Posterior vena cava (tissue), 2 donors: ENCODE measurements around the gene FGF14. TPM values are rescaled to one million over a fixed set of nuclear protein-coding genes. Genes with fewer than 3 reads are reported as not detected.
A peak's percentile ranks its signal among the peaks of the same experiment; 100 is the strongest.

ENCODE experiments used
- DNase-seq: peaks from one replicate; pipeline ENCODE4 v3.0.0-alpha.2; 2020; ENCODE audit warnings: low spot score
- intact Hi-C, 2 donors: fragments of 100-400 bp; cut with DNase I; formaldehyde crosslinking; loops; one replicate each; pipeline versions ENCODE4 v1.14.1 to v1.14.2; 2022 to 2023
- total RNA-seq, 2 donors: library from RNA; stranded (reverse); fragmentation: NEBNext Ultra II Directional; extraction: Animal tissue kit (Norgen Biotek cat#: 25700); gene quantifications; one replicate each; pipeline ENCODE4 v1.2.1, GENCODE V29; 2021
- donor health status: DM: yes; HTN: yes; CAD: no.
- donor health status: DM: yes; HTN: yes; CAD: no.

The FGF14 gene
- total RNA-seq, 2 donors from 2014 or later, result 4.6 to 6.6 TPM

DNA sequence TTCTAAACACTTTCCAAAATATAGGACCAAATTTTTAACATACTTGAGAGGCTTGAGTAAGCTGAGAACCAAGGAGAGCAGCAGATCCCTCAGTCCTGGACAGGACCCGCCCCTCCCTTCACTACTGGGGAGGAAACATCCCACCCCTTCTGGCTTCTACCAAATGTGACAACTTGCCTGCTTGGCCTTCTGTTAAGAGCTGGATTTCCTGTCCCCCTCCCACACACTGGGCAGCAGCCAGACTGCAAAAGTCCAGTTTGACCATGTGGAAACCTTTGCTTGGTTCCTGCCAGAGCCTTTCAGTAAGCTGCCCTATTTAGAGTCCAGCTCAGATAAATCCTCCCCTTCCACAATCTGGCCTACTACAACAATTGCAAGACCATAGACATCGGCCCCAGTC lies 84.3 kb downstream of the FGF14 start:
- intact Hi-C loops, result no loop called here
- peak; percentile 96 for DNase-seq

DNA sequence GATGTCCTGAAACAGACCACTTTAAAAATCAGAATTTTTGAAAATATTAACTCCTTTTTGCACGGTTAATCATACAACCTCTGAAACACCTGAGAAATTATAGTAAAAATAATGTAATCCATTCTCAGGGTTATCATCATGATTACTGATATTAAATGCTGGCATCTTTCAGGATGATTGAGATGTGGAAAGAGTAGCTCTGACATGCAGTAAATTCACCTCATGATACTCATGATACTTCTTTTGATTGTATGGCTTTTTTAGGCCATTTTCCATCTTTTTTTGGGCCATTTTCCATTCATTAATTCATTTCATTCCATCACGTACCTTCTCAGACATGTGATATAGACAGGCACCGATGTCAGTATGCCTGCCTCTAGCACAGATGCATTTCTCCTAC lies 85.1 kb downstream of the FGF14 start:
- intact Hi-C loops, result no loop called here
- no peak for DNase-seq

DNA sequence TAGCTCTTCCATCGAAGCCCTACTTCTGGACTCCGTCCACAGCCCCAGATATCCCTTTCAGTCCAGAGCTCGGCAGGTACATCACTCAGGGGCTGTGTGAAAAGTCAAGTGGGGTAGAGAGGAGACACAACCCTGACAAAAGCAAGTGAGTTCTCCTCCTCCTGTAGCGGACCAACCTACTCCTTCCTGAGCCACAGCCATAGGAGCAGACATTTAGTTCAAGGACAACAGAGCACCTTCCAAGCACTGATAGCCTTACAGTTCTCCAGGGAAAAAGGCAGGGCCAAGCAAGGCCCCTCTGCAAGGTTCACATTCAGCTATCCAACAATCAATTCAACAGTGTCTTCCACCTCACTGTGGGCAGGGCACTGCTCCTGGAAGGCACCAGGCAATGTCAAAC lies 89.0 kb downstream of the FGF14 start:
- intact Hi-C loops, result no loop called here
- no peak for DNase-seq

DNA sequence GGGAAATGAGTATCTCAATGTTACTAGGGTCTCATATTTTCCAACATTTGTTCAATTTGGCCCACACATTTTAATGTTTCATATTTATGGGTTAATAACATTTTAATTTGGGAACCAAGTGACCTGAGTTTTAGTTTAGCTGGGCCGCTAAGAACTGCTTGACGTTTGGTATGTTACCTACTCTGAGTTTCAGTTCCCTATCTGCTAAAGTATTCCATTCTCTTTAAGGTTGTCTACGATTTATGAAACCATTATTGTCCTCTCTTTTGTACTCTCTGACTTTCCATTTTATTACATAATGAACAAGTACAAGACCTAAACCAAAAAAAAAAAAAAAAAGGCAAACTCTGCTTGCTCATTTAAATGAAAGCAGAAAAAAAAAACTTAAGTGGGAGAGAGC lies 89.9 kb downstream of the FGF14 start:
- DNase-seq, result no peak
- intact Hi-C loops, result no loop called here

DNA sequence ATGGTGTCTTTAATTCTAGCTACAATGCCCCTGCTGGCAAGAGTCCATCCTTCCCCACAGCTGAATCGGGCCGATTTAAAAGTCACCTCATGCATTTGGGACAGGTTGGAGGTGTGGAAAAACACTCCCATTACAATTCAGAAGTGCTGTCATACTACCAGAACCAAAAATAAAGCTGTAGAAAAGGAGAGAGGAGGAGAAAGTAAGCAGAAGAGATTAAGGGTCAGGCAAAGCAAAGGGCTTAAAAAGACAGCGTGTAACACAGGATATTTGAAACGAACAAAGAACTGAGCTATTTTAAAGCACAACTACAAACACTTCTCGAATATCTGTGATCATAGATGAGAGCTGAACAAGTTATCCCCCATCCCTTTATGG lies 90.4 kb downstream of the FGF14 start:
- intact Hi-C loops, result no loop called here
- DNase-seq, result no peak

DNA sequence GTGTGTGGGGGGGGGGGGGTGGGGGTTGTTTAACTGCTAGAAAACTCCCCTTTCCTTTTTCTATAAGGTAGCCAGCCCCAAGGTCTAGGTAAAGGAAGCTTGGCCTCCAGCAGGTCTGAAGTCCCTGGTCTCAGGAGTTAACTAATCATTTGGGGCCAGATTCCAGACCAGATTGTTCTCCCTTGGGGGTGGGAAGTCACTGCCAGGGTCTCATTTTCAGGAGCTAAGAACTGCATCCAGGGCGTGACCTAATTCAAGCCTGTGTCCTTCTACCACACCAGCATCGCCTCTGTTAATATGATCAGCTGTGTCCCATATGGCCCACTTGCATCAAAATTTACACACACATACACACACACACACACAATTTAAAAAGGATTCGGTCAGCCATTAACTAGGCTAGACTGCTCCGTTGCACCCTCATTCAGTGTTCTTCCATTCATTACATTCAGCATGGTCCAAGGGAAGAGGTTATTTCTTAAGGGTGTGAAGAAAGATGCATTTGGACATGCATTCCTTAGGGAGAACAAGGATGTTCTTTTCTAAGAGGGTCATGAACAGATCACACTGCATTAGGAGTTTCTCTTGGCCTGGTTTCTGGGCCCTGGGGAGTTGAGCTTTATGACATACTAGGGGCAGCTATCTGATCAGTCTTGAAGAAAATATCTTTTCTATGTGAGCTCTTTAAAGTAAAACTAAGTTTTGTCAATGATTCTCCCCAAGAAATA lies 91.0 kb downstream of the FGF14 start:
- intact Hi-C loops, result no loop called here
- peak; percentile 78 for DNase-seq

DNA sequence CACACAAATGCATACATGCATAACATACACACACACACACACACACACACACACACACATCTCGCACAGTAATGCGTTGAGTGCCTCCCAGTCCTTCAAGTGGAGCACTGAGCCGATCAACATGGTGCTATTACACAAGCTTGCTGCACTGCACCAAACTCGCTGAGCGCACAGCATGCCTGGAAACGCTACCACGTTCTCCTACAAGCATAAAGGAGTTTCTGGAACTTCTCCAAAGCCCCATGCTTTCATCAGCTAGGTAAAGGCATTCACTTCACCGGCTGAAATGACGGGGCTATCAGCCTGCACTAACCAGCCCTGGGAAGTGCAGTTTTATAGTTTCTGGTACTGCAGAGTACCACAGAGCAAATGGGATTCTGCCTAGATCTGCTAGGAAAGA lies 92.7 kb downstream of the FGF14 start:
- no peak for DNase-seq
- intact Hi-C loops, result no loop called here

DNA sequence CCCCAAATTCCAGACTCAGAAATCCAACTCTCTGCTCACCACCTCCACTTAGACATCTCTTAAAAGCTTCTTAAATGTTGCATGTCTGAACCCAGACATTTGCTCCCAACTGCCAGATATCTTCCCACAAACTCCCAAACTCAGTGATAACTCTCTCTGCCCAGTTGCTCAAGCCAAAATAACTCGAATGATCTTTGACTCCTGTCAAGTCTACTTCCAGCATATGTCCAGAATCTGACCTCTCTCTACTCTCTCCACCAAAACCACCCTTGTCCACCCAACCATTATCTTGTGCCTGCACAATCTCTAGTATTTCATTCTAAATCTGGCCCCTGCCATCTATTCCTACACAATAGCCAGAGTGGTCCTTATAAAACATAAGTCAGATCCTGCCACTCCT lies 99.3 kb downstream of the FGF14 start:
- intact Hi-C loops, result no loop called here

DNA sequence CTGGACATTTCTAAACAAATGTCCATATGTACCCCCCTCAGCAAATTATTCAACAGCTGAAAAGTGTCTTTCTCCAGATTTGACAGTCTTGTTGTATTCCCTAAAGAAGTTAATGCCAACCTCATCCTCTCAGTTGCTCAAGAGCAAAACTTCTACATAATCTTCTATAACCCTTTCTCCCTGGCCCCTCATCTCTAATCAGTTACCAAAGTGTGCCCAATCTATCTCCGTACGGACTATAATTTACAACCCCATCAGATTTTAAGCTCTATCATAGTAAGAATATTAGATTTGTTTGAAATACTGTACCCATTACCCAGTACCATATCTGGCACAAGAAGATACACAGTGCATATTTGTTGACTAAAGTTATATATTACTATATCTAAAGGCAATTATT lies 101.5 kb downstream of the FGF14 start:
- intact Hi-C loops, result no loop called here
- DNase-seq, result no peak

More for the DNA sequence above, 99.3 kb downstream of the FGF14 start:
- no peak for DNase-seq

DNA sequence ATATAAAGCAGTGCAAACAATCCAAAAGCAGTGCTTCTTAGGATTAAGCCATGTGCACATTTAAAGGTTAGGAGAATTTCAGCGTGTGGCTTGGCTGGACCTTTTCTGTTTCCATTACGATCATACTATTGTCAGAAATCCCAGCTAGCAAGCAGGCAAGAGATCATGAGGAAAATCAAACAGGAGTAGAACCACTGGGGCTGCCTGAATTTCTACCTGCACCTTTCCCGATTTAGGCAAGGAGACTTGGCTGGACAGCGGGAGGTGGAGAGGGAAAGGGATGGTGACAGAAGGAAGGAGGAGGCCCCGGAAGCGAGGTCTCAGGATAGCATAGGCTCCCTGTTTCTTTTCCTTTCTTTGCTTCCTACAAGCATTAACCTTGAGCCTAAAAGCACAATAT lies 102.5 kb downstream of the FGF14 start:
- no peak for DNase-seq
- intact Hi-C loops, result no loop called here

DNA sequence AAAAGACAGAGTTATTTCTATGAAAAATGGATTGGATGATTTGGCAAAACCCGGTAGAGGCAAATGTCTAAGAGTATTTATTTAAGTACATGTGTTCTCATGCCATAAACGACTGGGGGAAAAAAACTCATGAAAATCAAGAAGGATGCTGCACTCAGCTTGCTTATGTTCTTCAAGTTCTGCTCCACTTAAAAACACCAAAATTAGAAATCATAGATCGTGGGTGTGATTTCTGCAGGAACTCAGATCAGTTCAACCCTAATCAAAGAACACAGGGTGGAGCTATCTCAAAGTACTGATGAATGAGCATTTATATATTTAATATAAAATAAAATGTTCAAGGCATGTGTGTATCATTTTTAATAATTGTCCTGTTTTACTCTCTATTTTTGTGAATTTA lies 103.8 kb downstream of the FGF14 start:
- DNase-seq, result no peak
- intact Hi-C loops, result no loop called here

DNA sequence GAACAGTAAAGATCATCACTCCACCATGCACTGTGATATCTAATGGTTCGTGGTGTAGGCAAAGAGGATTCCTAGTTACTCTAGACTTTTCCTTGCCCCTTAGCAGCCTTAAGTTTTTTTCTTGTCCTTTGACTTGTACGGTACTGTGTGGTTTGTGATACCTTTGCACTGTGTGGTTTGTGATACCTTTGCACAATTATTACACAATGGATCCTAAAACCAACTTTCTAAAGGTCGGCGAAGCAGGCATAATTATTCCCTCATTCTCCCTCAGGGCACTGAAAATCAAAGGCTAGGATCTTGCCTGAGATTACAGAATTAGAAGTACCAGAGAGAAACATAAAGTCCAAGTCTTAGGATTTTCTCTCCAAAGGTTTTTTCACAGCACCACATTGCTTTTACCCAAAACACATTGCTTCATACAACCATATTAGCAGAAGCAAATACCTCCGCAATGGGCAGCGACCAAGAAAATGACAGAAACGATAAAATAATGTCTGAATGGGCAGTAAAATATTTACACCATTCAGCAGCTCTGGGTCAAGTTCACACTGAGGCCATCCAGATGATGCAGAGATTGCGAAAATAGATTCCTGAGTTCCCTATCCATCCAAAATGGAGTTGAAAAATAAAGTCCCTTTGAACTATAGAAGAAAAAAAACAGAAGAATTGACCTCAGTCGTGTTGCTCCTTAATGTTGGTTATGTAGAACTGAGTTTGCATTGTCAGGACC lies 106.4 kb downstream of the FGF14 start:
- intact Hi-C loops, result no loop called here
- DNase-seq, result no peak

DNA sequence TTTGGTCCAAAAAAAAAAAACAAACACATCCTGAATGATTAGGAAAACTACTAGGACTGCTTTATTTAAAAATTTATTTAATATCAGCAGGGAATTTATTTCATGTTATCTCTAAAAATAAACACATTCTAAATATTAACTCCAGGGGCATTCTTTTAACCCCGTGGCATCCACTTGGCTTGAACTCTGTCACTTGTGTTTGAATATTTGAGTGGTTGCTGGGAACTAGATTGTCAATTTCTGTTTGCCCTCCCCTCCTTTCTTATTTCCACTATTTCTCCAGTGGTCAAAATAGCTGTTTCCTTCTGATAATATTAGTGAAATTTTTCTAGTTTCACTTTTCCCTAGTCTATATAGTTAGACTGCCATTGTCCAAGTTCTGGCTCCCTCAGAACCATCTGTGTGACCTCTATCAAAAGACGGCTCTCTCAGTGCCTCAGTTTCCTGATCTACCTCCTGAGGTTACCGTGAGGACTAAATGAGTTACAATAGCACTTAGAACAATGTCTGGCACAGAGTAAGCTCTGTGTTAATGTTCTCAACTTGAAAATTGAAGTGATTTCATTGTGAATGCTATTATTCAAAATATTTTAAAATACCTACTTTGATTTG lies 107.3 kb downstream of the FGF14 start:
- intact Hi-C loops, result no loop called here
- no peak for DNase-seq

DNA sequence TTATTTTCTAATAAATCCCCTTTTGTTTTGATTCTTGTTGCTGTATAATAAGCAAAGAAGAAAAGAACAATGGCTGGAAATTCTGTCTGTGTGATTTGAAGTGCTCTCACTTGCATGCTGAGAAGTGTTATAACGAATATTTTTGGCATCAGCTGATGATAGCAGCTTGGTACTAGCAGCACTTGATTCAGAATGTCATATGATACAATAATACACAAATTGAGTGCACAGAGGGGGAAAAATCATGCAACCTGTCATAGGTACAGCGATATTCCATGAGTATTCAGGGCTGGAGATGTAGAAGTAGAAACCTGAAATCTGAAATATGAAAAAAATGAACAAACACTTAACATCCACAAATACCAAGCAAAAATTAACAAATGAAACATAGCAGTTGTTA lies 108.1 kb downstream of the FGF14 start:
- DNase-seq, result no peak
- intact Hi-C loops, result no loop called here

DNA sequence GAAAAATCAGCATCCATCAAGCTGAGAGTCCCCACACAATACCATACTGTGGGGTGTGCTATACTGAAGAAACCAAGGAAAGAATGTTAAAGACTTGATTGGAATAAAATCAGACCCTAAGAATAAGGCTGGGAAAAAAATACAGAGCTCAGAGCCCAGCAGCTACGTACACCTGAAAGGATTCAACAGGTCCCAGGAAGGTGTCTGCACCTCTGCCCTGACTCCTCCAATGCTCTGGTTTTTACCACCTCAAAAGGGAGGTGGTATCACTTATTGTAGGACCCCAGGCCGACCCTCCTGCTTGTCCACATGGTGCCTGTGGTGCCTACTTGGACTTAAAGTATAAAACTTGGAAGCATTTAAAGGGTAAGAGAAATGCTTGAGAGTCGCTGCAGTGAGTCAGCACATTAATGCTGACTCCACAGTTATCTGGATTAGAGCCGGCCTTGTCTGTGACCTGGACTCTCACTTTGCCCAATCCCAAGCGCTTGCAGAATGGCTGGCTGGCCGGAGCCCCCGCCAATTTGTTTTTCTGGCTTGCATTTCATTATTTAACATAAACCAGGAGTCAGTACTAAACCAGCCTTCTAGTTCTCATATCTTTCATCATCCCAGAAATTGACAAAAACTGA lies 110.1 kb downstream of the FGF14 start:
- DNase-seq, result no peak
- intact Hi-C loops, result no loop called here

DNA sequence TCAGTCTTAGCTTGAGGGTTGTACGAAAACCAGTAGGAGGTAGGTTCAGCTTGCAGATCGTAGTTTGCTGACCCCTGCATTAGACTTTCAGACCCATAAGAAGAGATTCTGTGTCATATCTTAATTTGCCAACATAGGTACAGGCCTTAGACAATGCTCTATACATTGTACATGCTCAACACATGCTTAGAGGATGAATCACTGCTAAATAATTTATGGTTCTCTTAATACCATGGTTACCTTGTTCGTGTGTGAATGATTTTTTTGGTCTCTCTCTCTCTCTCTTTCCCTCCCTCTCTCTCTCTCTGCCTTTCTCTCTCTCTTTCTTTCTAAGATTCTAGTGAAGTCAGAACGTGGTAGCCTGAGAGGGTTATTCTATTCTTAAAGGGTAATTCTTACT lies 112.2 kb downstream of the FGF14 start:
- intact Hi-C loops, result loop anchor here in 1 of 2 donors (5.0 kb wide), 1 partner anchor 1162 kb away; no protein-coding TSS in a partner anchor

DNA sequence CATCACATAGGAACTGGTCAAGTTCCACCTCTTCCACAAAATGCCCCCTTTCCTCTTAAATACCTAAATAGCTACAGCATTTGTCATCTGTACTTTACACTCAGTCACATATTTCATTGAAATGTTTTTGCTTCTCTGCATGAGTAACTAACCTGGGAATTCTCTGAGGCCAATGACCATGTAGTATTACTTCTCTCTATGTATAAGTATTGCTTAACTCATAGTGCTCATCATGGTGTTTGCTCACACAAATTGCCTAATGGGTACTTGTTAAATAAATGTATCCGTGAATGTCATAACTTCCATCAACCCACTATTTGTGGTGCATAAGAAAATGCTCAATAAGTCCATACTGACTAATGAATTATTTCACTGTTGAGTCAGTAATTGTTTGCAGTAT lies 115.5 kb downstream of the FGF14 start:
- no peak for DNase-seq
- intact Hi-C loops, result loop anchor here in 1 of 2 donors (5.0 kb wide), 1 partner anchor 1159 kb away; no protein-coding TSS in a partner anchor

More for the DNA sequence above, 112.2 kb downstream of the FGF14 start:
- DNase-seq, result no peak

DNA sequence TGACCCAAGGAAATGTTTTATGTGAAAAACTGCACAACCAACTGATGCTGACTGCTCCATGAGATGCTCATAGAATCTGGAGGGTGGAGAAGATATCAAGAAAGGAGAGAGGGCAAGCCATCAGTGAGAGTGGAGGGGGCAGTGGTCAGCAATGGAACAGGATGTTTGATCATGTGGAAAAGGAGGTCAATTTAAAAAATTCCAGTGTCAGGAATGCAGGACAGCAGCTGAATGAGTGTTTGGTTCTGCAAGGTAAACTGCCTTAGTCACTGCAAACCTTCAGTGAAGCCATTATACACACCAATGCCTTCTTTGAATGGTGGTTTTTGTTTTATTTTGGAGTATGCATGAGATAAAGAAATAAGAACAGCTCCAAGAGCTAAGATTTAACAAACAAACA lies 121.5 kb downstream of the FGF14 start:
- no peak for DNase-seq
- intact Hi-C loops, result no loop called here

DNA sequence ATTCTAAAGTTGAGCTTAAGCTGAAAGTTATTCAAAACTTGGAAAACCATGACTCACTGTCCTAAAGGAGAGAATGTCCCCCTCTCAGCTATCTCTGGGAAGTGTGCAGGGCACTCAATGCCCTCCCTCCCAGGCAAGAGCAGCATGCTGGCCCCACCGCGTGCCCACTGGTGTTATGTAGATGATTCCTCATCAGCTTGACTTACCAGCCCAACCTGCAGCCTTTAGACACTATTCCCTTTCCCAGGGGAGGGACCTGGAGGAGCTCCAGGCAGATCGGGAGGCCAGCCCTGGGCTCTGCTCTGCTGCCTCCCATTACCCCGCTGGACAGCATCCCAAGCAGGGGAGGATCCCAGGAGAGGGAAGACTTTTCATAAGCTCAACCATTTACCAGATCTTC lies 124.6 kb downstream of the FGF14 start:
- DNase-seq, result peak; percentile 79
- intact Hi-C loops, result no loop called here

DNA sequence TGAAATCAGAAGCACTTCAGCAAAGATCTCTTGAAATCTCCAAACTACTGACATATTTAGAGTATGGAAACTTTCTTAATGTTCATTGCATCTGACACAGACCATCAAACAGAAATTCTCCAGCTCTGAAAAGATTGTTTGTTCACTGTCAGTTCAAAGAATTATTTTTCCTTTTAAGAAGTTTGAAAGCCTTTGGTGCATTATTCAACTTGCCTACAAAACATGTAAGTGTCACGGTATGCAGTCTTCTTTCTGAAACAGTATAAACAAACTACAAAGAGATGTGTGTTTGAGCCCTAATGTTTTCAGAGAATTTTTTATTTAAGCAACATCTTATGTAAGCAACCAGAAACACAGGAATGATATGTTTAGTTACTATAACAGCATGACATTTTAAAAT lies 125.4 kb downstream of the FGF14 start:
- intact Hi-C loops, result no loop called here
- no peak for DNase-seq
